HCT116 (cell line): Measurements from ENCODE around the gene GRK6.

Experiments
- CEBPB ChIP-seq: IDR thresholded peaks from 2 replicates; pipeline ENCODE4 v1.6.1; 2012; ENCODE audit warnings: low read depth
- EGR1 ChIP-seq: IDR thresholded peaks from 2 replicates; pipeline ENCODE4 v1.6.1; 2012; ENCODE audit warnings: low read depth
- EZH2 ChIP-seq: fragments of 200-600 bp; sonication (generic); IDR thresholded peaks from 2 replicates; pipeline ENCODE4 v1.6.1; 2017; ENCODE audit warnings: antibody characterized with exemption, mixed run types
- POLR2AphosphoS5 ChIP-seq: IDR thresholded peaks from 2 replicates; pipeline ENCODE4 v1.6.1; 2011; ENCODE audit warnings: mild to moderate bottlenecking, low read depth, low read length, moderate library complexity

DNA sequence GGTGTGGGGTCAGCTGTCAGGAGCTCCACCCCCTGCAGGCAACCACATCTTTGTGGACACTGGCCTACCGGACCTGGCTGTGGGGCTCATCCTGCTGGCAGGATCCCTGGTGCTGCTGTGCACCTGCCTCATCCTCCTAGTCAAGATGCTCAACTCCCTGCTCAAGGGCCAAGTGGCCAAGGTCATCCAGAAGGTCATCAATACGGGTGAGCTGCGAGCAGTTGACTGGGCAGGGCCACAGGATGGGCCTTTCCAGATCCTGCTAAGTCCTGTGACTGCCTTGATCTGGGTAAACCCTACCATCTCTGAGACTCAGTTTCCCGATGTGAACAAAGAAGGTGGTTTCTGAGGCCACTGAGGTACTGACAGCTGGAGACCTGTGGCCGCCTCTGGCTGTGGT lies 32.5 kb upstream of the GRK6 start:
- TF ChIP-seq EGR1 (no peak), EZH2 (no peak), POLR2AphosphoS5 (no peak), CEBPB (no peak)
